ENCODE results near the gene CTDSPL.

Gene CTDSPL

DNA sequence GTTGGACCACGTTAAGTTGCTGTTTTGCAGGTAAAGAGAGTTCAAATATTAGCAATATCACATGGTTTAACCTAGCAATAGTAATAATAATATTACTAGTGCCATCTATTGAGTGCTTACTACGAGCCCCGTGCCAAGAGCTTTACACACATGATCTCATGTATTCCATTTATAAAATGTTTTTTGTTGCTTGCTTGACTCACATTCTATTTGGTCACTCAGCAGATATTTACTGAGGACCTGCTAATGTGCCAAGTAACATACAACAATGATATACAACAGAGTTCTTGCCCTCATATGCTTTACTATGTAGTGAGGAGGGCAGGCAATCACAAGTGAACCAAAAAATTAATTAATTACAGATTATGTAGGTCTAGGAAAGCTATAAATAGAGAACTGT, 36.7 kb downstream of the CTDSPL start:
- Histone ChIP-seq H3K27me3 (ENCODE audit: insufficient read depth, poor library complexity, severe bottlenecking) (no peaks in the 10 kb centered on the region), H3K4me1 (ENCODE audit: insufficient read depth, poor library complexity, severe bottlenecking) (no peaks in the 10 kb centered on the region), H3K27ac (ENCODE audit: poor library complexity, severe bottlenecking) (no peak overlapping the region), H3K9me3 (ENCODE audit: severe bottlenecking) (peaks cover 2% of the 10 kb centered on the region), H3K36me3 (ENCODE audit: low read depth) (no peaks in the 10 kb centered on the region; the same call in 1 of the 2 replicates), H3K4me3 (ENCODE audit: severe bottlenecking) (no peak overlapping the region)
- TF ChIP-seq, protein P1, sequence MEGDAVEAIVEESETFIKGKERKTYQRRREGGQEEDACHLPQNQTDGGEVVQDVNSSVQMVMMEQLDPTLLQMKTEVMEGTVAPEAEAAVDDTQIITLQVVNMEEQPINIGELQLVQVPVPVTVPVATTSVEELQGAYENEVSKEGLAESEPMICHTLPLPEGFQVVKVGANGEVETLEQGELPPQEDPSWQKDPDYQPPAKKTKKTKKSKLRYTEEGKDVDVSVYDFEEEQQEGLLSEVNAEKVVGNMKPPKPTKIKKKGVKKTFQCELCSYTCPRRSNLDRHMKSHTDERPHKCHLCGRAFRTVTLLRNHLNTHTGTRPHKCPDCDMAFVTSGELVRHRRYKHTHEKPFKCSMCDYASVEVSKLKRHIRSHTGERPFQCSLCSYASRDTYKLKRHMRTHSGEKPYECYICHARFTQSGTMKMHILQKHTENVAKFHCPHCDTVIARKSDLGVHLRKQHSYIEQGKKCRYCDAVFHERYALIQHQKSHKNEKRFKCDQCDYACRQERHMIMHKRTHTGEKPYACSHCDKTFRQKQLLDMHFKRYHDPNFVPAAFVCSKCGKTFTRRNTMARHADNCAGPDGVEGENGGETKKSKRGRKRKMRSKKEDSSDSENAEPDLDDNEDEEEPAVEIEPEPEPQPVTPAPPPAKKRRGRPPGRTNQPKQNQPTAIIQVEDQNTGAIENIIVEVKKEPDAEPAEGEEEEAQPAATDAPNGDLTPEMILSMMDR (IDR thresholded peaks at IDR 0.05; ENCODE audit: poor library complexity, severe bottlenecking): no peak
- ATAC-seq (ENCODE audit: low read depth) (no peak), DNase-seq (ENCODE audit: low spot score) (no peak)

DNA sequence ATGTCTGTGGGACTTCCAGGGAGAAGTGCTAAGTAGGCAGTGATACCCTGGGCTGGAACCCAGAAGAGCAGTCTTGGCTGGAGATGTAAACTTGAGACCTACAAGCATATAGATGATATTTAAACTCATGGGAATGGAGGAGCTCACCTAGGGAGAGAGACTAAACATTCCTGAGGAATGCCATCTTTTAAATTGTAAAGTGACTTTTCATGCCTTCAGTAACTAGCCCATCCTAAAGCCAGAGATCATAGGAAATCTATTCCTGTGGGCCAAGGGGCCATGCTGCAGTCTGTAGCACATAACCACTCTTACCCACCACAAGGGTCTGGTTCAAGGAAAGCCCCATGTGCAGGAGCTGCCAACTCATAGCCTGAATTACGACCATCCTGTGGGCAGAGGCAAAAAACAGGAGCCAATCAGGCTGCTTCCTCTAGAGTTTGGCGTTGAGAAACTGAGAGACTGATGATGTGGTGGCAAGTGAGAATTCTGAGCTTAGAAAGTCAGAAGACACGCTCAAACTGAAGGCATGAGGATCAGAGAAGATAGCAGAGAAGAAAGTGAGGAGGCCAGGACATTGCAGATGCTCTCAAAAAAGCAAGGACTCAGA, 37.5 kb downstream of the CTDSPL start:
- DNase-seq (ENCODE audit: low spot score) (no peak), ATAC-seq (ENCODE audit: low read depth) (no peak)
- H3K4me1 ChIP-seq (ENCODE audit: insufficient read depth, poor library complexity, severe bottlenecking): no peaks in the 10 kb centered on the region
- H3K27me3 ChIP-seq (ENCODE audit: insufficient read depth, poor library complexity, severe bottlenecking): no peaks in the 10 kb centered on the region
- H3K4me3 ChIP-seq (ENCODE audit: severe bottlenecking): no peak overlapping the region
- H3K36me3 ChIP-seq (ENCODE audit: low read depth): no peaks in the 10 kb centered on the region; the same call in 1 of the 2 replicates
- H3K27ac ChIP-seq (ENCODE audit: poor library complexity, severe bottlenecking): no peak overlapping the region
- H3K9me3 ChIP-seq (ENCODE audit: severe bottlenecking): peaks cover 2% of the 10 kb centered on the region
- TF ChIP-seq, protein P1 (IDR thresholded peaks at IDR 0.05; ENCODE audit: poor library complexity, severe bottlenecking): no peak

DNA sequence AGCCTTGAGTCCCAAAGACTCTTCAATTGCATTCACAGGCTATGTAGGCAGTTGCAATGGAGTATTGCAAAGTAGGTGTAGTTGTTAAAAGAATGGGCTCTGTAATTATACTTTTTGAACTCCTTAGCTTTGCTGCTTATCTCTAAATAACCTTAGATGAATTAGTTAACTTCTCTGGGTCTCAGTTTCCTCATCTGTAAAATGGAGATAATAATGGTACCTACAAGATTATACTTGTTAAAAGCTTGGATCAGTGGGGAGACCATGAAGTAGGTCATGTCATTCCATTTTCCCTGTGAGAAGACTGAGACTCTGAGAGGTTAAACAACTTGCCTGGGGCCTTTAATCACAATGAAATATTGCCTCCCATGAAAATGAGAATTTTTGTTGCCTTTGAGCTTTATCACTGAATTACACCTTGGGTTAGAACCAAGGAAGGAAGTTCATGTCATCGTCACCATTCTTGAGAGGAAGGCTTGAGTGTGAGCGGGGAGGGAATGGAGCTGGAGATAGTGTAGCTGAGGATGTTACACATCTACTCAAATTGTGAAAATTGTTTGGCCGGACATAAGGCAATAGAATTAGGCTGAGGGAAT, 38.1 kb downstream of the CTDSPL start:
- H3K9me3 ChIP-seq (ENCODE audit: severe bottlenecking): peaks cover 2% of the 10 kb centered on the region
- ATAC-seq (ENCODE audit: low read depth): no peak
- no peaks in the 10 kb centered on the region for H3K4me1 ChIP-seq (ENCODE audit: insufficient read depth, poor library complexity, severe bottlenecking)
- no peaks in the 10 kb centered on the region for H3K27me3 ChIP-seq (ENCODE audit: insufficient read depth, poor library complexity, severe bottlenecking)
- H3K36me3 ChIP-seq (ENCODE audit: low read depth): no peaks in the 10 kb centered on the region; the same call in 1 of the 2 replicates
- no peak overlapping the region for H3K27ac ChIP-seq (ENCODE audit: poor library complexity, severe bottlenecking)
- no peak for DNase-seq (ENCODE audit: low spot score)
- H3K4me3 ChIP-seq (ENCODE audit: severe bottlenecking): no peak overlapping the region
- TF ChIP-seq, protein P1 (IDR thresholded peaks at IDR 0.05; ENCODE audit: poor library complexity, severe bottlenecking): no peak

- TF ChIP-seq, protein P1 (IDR thresholded peaks at IDR 0.05; ENCODE audit: poor library complexity, severe bottlenecking): no peak
- Histone ChIP-seq H3K27ac (ENCODE audit: poor library complexity, severe bottlenecking) (no peak overlapping the region), H3K36me3 (ENCODE audit: low read depth) (no peaks in the 10 kb centered on the region; the same call in 1 of the 2 replicates), H3K27me3 (ENCODE audit: insufficient read depth, poor library complexity, severe bottlenecking) (no peaks in the 10 kb centered on the region), H3K9me3 (ENCODE audit: severe bottlenecking) (peaks cover 2% of the 10 kb centered on the region), H3K4me1 (ENCODE audit: insufficient read depth, poor library complexity, severe bottlenecking) (no peaks in the 10 kb centered on the region), H3K4me3 (ENCODE audit: severe bottlenecking) (no peak overlapping the region)
- DNase-seq (ENCODE audit: low spot score) (no peak), ATAC-seq (ENCODE audit: low read depth) (no peak)
Measured at GRCh38 chr3:37901721-37902120, 40.0 kb downstream of the CTDSPL start.

GRCh38 chr3:37902674-37903073, 41.0 kb downstream of the CTDSPL start:
- H3K4me1 ChIP-seq (ENCODE audit: insufficient read depth, poor library complexity, severe bottlenecking): no peaks in the 10 kb centered on the region
- ATAC-seq (ENCODE audit: low read depth) (no peak), DNase-seq (ENCODE audit: low spot score) (no peak)
- H3K36me3 ChIP-seq (ENCODE audit: low read depth): no peaks in the 10 kb centered on the region; the same call in 1 of the 2 replicates
- H3K4me3 ChIP-seq (ENCODE audit: severe bottlenecking): no peak overlapping the region
- H3K27ac ChIP-seq (ENCODE audit: poor library complexity, severe bottlenecking): no peak overlapping the region
- TF ChIP-seq, protein P1 (IDR thresholded peaks at IDR 0.05; ENCODE audit: poor library complexity, severe bottlenecking): no peak
- peaks cover 2% of the 10 kb centered on the region for H3K9me3 ChIP-seq (ENCODE audit: severe bottlenecking)
- H3K27me3 ChIP-seq (ENCODE audit: insufficient read depth, poor library complexity, severe bottlenecking): no peaks in the 10 kb centered on the region
